Psoas muscle (tissue), 8 donors: ENCODE results near the gene HERPUD2. TPM values are rescaled to one million over a fixed set of nuclear protein-coding genes. Genes with fewer than 3 reads are reported as not detected.
"Not testable (repeated sequence)": the region's sequence is repeated elsewhere in the genome, so short reads cannot be mapped to it uniquely, and the experiment has no call there.

Experiments used
- ATAC-seq, 4 donors: fragments of 200-7000 bp; cut with Tn5 transposase; one replicate each; pipeline ENCODE4 v1.9.1; 2020; ENCODE audit warnings: moderate library complexity in 3 of 4, mild to moderate bottlenecking in 2 of 4
- DNase-seq, 2 donors: peaks; one replicate each; pipeline ENCODE4 v3.0.0-alpha.2; 2020
- H3K27ac ChIP-seq: fragments of 200-600 bp; one replicate; pipeline ENCODE4 v1.8.0; 2022
- H3K27me3 ChIP-seq, 3 donors: fragments of 200-600 bp in 1 of 3; one replicate each; pipeline versions ENCODE4 v1.6.1 to v1.8.0; 2013 to 2022; ENCODE audit warnings: low read length in 2 of 3, mild to moderate bottlenecking in 2 of 3, moderate library complexity in 1 of 3; ENCODE audit not compliant: insufficient read depth in 3 of 3
- H3K36me3 ChIP-seq, 2 donors: fragments of 200-600 bp in 1 of 2; one replicate each; pipeline versions ENCODE4 v1.6.1 to v1.8.0; 2013 to 2022; ENCODE audit warnings: low read depth in 1 of 2, mild to moderate bottlenecking in 1 of 2, moderate library complexity in 1 of 2; ENCODE audit not compliant: insufficient read depth in 1 of 2
- H3K4me1 ChIP-seq: fragments of 200-600 bp; one replicate; pipeline ENCODE4 v1.8.0; 2022
- H3K4me3 ChIP-seq: fragments of 200-600 bp; one replicate; pipeline ENCODE4 v1.8.0; 2022; ENCODE audit warnings: mild to moderate bottlenecking
- H3K9me3 ChIP-seq: fragments of 200-600 bp; one replicate; pipeline ENCODE4 v1.8.0; 2022
- CTCF ChIP-seq: fragments of 200-600 bp; IDR thresholded peaks from one replicate; pipeline ENCODE4 v1.8.0; 2022; ENCODE audit warnings: antibody characterized with exemption
- WGBS, 3 donors: extraction: QIAGEN DNeasy Blood & Tissue Kit; methylation state at CpG; one replicate each; pipeline versions ENCODE4 v1.1.6 to v1.1.7; 2013; 5-methylcytosine and 5-hydroxymethylcytosine counted together
- intact Hi-C, 2 donors: fragments of 100-400 bp; cut with DNase I; formaldehyde crosslinking; loops; one replicate each; pipeline versions ENCODE4 v1.11.0 to v1.14.2; 2022
- polyA plus RNA-seq, 3 donors: library from polyadenylated mRNA; stranded (reverse); fragments of 200-250 nt; gene quantifications; one replicate each; pipeline ENCODE4 v1.2.3, GENCODE V29; 2013
- total RNA-seq, 4 donors: library from RNA; stranded (reverse); fragmentation: NEBNext Ultra II Directional in 2 of 4; extraction: Animal tissue kit (Norgen Biotek cat#: 25700) in 2 of 4; gene quantifications; one replicate each; pipeline versions ENCODE4 v1.2.1 to v1.2.4, GENCODE V29; 2021 to 2023
- donor health status: healthy with polysubstance abuse.
- donor health status: DM: no; HTN: no; CAD: no; lungs with moderate emphysema.
- donor health status: Bipolar disorder and iron deficiency.
- donor health status: healthy.
- donor health status: DM: yes; HTN: yes; CAD: no.
- donor health status: DM: no; HTN: no; CAD: no.
- donor health status: DM: no; HTN: no; CAD: no.
- donor health status: DM: yes; HTN: yes; CAD: no.

HERPUD2 gene
- total and polyA plus RNA-seq, 7 donors: 7.9 to 21.5 (median 12.5) TPM

GRCh38 chr7:35670856-35671569 lies 23.9 kb downstream of the HERPUD2 start:
- no peak overlapping the region for H3K4me3 ChIP-seq
- no peak overlapping the region for H3K27ac ChIP-seq
- no peaks in the 10 kb centered on the region for H3K27me3 ChIP-seq
- ATAC-seq: no peak
- intact Hi-C loops: no loop called here
- 77 to 87% (median 83%) methylated on average over 3 of the region's 3 CpGs for WGBS, 3 donors
- H3K4me1 ChIP-seq: peaks cover 25% of the 10 kb centered on the region
- no peak for DNase-seq
- TF ChIP-seq CTCF: no peak
- H3K36me3 ChIP-seq: peaks cover 7 to 22% of the 10 kb centered on the region in 2 donors
- no peaks in the 10 kb centered on the region for H3K9me3 ChIP-seq

- not testable (repeated sequence) for ATAC-seq, H3K27me3 ChIP-seq, H3K4me3 ChIP-seq, H3K4me1 ChIP-seq, DNase-seq, H3K27ac ChIP-seq, H3K9me3 ChIP-seq
- intact Hi-C loops: loop anchor here in 1 of 2 donors (5.0 kb wide), 1 partner anchor 1117 kb away; no protein-coding TSS in a partner anchor
- WGBS, 3 donors: 88 to 93% (median 91%) methylated on average over 3 to 4 of the region's 4 CpGs
- peaks cover 0 to 25% of the 10 kb centered on the region in 2 donors for H3K36me3 ChIP-seq
These were observed 34.5 kb downstream of the HERPUD2 start for GRCh38 chr7:35660411-35660810.

GRCh38 chr7:35658606-35659201 lies 36.2 kb downstream of the HERPUD2 start:
- 83 to 91% (median 91%) methylated on average over 1 of the region's 1 CpG for WGBS, 3 donors
- Histone ChIP-seq H3K4me3 (no peak overlapping the region), H3K27ac (no peak overlapping the region), H3K4me1 (no peaks in the 10 kb centered on the region), H3K9me3 (peaks cover 7% of the 10 kb centered on the region), H3K27me3 (no peaks in the 10 kb centered on the region), H3K36me3 (peaks cover 0 to 8% of the 10 kb centered on the region in 2 donors)
- DNase-seq (no peak), ATAC-seq (no peak)
- intact Hi-C loops: no loop called here
- no peak for TF ChIP-seq CTCF

- Histone ChIP-seq H3K27me3 (no peaks in the 10 kb centered on the region), H3K9me3 (peaks cover 10% of the 10 kb centered on the region), H3K4me1 (no peaks in the 10 kb centered on the region), H3K4me3 (no peak overlapping the region), H3K27ac (no peak overlapping the region), H3K36me3 (peaks cover 0 to 8% of the 10 kb centered on the region in 2 donors)
- TF ChIP-seq CTCF: no peak
- intact Hi-C loops: no loop called here
- DNase-seq (no peak), ATAC-seq (no peak)
- 92 to 98% (median 98%) methylated on average over 2 of the region's 2 CpGs for WGBS, 3 donors
These were observed 37.8 kb downstream of the HERPUD2 start for GRCh38 chr7:35657125-35657524.

GRCh38 chr7:35654558-35654957 lies 40.4 kb downstream of the HERPUD2 start:
- H3K27ac ChIP-seq, ATAC-seq, intact Hi-C loops, DNase-seq, H3K4me3 ChIP-seq, H3K36me3 ChIP-seq, H3K27me3 ChIP-seq, H3K4me1 ChIP-seq: not testable (repeated sequence)
- 96 to 99% (median 98%) methylated on average over 3 of the region's 3 CpGs for WGBS, 3 donors
- peaks cover 10% of the 10 kb centered on the region for H3K9me3 ChIP-seq
